Activated naive CD4-positive, alpha-beta T cell (primary cell): ENCODE measurements around the gene VIPR2.
"Not testable (repeated sequence)": the region's sequence is repeated elsewhere in the genome, so short reads cannot be mapped to it uniquely, and the experiment has no call there.

Experiments
- DNase-seq, 4 experiments: peaks; one replicate each; lab custom pipeline; 2025; lab: John Stamatoyannopoulos, UW

Gene VIPR2

DNA sequence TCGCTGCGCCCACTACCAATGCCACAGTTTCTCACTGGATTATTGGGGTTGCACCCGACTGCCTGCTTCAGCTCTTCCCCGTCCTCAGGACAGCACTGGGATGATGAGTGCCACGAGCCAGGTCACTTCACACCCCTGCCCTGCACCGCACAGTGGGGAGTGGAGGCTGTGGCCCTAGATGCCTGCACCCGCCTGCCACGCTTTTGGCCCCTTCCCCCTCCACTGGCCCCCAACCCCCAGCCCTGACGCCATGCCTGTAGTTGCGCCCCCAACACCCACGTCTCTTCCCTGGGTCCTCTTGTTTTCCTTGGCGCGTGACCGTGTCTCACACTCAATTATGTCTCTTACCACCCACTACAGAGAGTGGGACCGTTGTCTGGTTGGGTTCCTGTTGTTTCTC is 134.3 kb downstream of the VIPR2 start:
- DNase-seq, result no peak

DNA sequence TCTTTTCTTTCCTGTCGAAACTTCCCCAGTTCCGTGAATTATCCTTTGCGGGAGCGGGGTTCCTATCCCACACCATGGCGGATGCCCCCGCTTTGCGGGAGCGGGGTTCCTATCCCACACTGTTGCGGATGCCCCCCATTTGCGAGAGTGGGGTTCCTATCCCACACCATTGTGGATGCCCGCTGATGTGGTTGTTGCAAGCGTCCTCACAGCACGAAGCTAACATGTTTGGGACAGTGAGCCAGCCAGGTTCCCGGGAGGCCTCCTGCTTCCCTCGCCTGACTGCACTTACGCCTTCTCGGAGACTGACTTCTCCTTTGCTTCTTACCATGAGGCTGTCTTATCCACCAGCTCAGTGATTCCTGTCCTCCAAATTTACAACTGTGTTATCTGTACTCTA is 134.7 kb downstream of the VIPR2 start:
- no peak for DNase-seq

DNA sequence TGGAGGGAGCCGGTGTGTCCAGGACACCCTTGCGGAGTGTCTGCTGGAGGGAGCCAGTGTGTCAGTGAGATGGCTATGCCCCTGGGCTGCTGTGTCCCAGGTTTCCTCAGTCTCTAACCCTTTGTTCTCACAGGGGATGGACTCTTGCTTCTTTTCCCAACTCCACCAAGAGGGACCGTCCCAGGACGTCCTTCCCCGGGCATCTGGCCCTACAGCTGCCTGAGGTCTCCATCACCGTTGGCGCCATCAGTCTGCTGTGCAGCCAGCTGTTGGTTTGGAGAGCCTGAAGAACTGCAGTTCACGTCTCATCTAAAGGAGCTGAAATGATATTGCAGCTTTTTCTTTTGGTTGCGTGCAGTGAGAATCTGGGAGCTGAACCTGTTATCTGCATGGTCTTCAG is 136.2 kb downstream of the VIPR2 start:
- DNase-seq, result no peak

DNA sequence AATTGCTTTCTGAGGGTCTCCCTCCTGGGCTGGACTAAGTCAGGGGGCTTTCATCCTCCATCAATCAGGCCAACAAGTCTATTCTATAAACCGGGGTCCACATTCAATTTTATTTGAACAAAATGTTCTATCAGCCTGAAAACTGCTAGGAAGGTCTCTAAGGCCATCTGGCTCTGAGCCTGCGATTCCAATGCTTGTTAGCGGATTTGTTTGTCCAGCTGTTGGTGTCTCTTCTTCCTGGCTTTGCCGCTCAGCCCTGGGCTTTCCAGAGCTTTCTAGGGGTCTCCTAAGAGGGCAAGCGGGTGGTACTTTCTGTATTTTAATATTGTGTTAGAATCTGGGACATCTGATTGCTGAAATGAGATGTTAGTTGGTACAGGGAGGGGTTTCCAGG is 136.7 kb downstream of the VIPR2 start:
- DNase-seq, result no peak

DNA sequence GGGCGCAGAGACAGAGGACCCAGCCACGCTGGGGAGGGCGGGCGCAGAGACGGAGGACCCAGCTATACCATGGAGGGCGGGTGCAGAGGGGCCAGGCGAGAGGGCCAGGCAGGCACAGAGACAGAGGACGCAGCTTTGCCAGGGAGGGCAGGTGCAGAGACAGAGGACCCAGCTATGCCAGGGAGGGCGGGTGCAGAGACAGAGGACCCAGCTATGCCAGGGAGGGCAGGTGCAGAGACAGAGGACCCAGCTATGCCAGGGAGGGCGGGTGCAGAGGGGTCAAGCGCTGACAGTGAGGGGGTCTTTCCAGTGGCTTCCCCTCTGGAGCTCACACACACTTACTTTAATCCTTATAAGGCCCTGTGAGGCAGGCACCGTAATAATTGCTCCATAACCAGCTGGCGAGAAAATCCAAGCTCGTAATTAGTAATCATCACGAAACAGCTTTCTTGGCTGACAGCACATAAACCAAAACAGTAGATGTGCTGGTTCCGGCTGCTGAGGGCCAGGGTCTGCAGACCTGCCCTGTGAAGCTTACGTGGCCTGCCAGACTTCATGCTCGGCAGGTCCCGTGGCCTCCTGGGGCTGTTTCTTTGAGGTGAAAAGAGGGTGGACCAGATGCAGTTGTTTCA is 137.2 kb downstream of the VIPR2 start:
- no peak for DNase-seq

DNA sequence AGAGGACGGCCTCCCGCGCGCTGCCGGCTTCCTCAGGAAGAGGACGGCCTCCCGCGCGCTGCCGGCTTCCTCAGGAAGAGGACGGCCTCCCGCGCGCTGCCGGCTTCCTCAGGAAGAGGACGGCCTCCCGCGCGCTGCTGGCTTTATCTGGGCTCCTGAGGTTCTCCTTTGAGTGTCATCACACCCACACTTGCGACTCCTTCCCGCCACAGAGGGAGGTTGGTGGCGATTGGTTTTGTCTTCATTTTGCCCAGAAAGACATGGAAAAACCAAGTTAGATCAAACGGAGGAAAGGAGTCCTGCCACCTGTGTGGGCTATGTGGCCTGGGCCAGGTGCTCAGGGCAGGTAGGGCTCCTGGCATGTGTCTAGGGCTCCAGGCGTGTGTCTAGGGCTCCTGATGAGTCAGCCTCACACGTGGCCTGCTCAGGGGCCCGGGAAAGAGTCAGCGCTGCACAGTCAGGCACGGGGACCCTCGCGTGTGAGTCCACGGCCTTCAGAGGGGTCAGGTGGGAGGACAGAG is 138.0 kb downstream of the VIPR2 start:
- no peak for DNase-seq

DNA sequence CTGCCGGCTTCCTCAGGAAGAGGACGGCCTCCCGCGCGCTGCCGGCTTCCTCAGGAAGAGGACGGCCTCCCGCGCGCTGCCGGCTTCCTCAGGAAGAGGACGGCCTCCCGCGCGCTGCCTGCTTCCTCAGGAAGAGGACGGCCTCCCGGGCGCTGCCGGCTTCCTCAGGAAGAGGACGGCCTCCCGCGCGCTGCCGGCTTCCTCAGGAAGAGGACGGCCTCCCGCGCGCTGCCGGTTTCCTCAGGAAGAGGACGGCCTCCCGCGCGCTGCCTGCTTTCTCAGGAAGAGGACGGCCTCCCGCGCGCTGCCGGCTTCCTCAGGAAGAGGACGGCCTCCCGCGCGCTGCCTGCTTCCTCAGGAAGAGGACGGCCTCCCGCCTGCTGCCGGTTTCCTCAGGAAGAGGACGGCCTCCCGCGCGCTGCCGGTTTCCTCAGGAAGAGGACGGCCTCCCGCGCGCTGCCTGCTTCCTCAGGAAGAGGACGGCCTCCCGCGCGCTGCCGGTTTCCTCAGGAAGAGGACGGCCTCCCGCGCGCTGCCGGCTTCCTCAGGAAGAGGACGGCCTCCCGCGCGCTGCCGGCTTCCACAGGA is 138.6 kb downstream of the VIPR2 start:
- not testable (repeated sequence) for DNase-seq

DNA sequence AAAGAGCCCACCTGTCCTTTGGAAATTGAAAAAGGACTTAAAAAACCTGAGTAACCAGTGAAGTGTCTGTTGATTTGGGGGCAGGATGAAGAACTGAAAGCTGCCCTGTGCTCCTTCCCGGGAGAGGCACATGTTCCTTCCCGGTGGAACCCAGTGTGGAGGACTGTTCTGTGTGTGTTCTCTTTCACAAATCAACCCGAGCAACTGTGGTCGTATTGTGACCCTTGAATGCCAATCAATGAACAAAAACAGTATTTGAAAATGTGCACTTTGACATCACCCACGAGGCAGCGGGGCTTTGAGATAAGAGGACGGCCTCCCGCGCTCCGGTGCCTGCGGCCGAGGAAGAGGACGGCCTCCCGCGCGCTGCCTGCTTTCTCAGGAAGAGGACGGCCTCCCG is 139.0 kb downstream of the VIPR2 start:
- DNase-seq, result no peak

DNA sequence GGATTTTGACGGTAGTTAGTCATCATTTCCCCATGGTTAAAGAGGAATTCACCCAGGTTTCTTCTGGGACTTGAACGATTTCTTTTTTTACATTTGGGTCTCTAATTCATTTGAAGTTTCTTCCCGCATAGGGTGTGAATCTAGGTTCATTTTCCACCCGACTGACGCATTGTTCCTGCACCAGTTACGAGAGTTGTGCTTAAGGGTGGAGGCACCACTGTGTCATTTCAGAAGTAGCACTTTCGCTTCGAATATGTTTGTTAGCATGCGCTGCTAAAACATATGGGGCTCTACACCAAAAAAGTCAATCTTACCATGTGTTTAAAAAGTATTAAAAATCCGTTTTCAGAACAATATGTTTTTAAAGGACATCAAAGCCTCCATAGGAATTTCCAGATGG is 140.3 kb downstream of the VIPR2 start:
- DNase-seq, result no peak

DNA sequence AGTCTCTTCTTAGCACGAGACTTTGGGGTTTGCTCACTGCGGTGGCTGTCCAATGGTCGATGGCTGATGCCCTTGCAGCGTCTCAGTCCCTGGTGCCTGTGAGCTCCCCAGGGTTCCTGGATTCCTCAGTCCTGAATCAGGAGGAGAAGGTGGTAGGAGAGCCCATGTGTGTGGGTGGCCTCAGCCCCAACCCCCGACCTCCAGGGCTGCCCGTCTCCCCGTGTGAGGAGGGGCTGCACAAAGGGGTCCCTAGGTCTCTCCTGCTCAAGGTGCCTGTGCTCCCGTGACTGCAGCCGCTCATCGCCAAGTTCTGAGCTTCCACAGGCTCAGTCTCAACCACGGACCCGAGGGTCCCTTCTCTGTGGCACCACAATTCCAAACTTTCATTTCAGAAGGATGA is 142.9 kb downstream of the VIPR2 start:
- DNase-seq, result no peak

DNA sequence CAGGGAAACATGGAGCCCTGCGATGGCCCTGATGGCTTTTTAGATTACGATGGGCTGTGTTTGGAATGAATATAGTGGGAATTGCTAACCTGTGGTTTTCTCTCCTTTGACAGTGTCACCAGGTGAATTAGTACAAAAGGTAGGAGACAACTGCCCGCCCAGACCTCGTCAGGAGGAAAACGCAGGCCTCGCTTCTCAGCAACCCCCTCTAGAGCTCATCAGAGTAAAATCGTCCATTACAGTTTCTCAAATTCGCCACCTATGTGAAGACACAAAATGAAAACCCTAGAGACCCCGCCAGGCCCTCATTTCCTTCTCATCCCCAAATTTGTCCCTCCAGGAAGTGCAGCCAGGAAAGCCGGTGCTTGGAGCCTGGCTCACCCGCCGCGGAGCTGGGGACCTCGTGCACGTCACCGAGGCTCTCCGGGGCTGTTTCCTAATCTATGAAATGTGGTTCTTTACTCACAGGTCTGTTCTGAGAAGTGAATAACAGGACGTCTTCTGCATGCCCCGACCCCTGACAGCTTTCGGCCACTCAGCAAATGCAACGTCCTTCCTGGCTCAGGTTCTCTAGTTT is 143.7 kb downstream of the VIPR2 start:
- DNase-seq, result no peak

DNA sequence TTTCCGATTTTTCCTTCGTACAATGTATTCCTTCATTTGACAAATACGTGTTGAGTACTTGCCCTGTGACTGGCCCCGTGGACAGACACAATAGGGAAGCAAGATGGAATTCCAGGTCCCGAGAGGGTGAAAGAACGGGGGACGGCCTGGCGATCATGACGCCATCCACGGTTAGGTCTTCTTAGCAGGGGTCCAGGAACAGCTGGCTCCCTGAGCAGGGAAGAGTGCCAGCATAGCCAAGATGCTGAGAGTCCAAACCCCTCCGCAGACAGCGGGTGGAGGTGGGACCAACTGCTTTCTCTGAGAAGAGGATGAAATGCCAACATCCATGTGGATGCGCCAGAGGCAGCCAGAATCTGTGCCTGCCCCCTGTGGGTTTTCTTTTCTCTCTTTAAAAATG is 144.6 kb downstream of the VIPR2 start:
- no peak for DNase-seq

DNA sequence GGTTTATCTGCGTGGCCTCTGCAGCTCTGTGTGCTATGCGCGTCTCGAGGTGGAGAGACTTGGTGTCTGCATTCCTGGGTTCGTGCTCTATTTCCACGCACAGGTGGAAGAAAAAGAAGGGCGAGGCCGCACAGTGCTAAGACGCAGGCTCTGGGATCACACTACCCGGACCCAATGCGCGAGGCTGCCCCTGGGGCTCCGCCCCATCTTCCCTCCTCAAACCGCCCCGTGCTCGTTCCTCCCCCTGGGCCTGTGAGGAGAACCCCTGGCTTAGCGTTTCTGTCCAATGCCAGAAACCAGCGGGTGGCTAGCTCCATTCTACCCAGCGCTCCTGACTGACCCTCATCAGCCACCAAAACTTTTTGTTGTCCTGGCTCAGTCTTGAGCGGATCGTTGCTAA is 145.2 kb downstream of the VIPR2 start:
- no peak for DNase-seq

DNA sequence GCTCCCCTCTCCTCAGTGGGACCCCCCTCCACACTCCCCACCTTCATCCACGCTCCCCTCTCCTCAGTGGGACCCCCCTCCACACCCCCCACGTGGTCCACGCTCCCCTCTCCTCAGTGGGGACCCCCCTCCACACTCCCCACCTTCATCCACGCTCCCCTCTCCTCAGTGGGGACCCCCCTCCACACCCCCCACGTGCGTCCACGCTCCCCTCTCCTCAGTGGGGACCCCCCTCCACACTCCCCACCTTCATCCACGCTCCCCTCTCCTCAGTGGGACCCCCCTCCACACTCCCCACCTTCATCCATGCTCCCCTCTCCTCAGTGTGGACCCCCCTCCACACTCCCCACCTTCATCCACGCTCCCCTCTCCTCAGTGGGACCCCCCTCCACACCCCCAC is 146.4 kb downstream of the VIPR2 start:
- not testable (repeated sequence) for DNase-seq

DNA sequence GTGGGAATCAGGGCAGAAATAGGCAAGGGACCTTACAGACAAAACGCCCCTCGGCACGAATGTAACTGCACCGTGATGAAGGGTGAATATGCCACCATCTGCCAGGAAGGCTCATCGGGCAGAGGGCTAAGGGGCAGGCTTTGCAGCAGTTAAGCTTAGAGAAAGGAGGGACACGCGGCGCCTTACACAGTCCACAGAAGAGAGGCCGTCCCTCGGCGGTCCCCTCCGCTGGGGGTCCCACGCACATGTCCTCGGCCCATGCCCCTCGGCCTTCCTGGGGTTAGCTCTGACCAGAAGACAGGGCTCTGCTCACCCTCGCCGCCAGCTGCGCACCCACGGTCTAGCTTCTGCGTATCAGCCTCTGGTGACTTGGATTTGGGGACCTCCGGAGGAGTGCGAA is 147.2 kb downstream of the VIPR2 start:
- DNase-seq, result no peak

DNA sequence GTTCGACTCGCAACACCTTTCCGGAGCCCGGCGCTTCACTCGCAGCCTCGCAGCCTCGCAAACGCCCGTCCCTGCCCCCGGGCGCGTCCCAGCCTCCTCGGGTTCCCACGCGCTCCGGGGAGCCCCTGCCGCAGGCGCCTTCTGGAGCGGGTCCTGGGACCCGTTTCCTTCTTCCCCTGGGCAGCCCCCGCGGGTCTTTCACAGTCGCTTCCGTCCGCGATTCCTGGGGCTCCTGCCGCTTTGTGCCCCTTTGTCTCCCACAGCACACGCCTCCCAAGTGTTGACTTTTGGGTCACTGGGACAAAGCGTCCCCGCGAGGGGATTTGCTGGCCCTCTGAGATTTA is 147.6 kb downstream of the VIPR2 start:
- no peak for DNase-seq

DNA sequence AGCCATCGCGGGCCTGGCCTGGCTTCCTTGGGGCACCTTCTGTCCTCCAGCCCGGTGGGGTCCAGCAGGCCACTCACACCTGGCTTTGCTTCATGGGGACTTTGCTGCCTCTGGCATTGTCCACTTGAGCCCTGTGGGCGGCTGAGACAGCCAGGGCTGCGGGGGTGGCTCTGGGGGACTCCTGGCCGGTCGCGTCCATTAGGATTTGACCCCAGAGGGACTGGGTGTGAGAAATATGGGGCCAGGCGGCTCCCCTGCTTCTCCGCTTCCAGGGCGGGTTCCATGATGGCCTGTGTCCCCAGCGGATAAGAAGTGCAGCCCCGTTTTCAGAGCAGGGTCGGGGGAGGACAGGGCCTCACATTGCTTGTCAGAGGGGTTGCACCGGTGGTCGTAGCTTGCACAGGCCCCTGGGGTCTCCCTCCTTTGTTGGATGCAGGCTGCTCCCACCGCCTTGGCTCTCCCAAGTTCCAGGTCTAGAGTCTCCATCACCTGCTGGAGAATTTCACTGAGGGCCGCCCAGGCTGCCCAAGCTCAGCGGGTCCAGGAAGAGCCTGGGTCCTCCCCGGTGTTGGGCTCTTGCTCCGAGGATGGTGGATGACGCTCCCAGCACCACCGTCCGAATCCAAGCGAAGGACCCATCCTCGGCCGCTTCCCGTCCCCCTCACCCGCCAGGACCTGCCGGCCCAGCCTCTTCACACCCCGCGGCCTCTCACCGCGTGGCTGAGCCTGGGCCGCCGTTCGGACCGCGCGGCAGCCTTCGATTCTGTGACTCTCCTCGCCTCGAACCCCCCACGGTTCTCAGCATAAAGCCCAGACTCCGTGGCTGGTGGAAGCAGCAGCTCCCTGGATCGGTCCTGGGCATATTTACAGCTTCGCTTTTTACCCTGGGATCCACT is 148.2 kb downstream of the VIPR2 start:
- no peak for DNase-seq

DNA sequence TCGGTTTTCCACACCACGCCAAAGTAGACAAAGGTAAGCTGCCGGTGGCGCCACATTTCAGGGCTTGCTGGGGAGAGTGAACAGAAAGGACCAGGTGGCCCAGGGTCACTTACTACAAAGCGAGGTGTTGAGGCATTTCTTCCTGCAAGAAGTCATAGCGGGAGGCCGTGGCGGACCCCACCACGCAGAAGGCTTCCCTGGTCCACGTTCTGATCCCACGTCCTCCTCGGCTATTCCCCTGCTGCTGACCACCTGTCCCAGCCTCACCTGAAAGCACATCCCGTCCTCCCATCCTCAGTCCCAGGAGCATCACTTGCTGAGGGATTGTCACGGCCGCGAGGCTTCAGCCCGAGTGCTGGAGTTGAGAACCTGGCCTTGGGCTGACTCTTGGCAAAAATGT is 149.2 kb downstream of the VIPR2 start:
- DNase-seq, result no peak

DNA sequence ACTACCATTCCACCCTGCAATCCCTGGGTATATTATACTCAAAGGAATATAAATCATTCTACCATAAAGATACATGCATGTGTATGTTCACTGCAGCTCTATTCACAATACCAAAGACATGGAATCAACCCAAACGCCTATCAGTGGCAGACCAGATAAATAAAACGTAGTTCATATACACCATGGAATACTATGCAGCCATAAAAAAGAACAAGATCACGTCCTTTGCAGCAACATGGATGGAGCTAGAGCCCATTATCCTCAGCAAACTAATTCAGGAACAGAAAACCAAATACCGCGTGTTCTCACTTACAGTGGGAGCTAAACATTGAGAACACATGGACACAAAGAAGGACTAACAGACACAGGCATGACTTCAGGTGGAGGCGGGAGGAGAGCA is 150.0 kb downstream of the VIPR2 start:
- no peak for DNase-seq

DNA sequence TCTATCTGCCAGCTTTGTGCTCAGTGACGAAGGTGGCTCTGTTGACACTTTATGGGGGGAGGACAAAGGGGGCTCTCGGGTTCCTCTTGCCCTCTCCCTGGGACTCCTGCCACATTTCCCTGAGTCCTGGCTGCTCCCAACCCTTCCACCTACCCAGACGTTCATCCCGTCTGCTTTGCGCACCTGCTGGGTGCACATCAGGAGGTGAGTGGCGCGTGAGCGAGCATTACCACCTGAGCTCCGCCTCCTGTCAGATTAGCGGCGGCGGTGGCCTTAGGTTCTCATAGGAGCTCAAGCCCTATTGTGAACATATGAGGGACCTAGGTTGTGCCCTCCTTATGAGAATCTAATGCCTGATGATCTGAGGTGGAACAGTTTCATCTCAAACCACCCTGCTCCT is 151.1 kb downstream of the VIPR2 start:
- no peak for DNase-seq

DNA sequence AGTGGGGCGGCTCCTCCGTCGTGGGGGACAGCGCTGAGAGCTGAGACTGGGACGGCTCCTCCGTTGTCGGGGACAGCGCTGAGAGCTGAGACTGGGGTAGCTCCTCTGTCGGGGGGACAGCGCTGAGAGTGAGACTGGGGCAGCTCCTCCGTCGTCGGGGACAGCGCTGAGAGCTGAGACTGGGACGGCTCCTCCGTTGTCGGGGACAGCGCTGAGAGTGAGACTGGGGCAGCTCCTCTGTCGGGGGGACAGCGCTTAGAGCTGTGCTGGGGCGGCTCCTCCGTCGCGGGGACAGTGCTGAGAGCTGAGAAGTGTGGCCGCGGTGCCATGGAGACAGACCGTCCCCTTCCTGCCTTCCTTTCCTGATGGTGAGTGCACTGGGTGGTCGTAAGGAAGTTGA is 151.9 kb downstream of the VIPR2 start:
- no peak for DNase-seq

DNA sequence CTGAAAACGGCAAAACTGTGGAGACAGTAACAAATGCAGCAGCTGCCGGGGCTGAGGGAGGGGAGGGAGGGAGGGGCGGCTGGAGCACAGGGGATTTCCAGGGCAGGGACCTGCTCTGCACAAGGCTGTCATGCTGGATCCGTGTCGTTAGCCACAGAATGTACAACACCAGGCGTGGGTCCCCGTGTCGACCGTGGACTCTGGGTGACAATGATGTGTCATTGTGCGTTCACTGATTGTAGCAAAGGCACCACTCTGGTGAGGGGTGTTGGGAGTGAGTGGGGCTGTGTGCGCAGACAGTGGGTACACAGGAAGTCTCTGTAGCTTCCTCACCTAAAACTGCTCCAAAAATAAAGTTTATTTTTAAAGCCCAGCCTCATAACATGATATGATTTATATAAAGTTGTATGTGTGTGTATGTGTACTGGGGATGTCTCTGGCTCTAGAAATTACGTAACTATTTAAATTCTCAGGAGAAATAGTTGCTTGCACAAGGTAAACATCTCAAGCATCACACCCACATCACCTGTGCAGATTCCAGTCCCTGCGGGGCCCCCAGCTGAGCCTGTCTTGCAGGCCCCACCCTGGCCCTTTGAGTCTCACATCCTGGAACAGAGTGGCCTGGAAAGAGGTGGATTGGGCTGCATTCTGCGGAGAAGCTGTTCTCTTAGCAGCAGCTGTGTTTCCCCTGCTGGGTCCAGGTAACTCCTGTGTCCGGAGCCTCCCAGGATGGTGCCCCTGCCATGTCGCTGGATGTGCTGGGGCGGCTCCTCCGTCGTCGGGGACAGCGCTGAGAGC is 152.6 kb downstream of the VIPR2 start:
- DNase-seq, result peak in 1 of 4 experiments; percentile 12
